Choroid plexus epithelial cell (primary cell): ENCODE measurements around the gene NIN.

Experiments
- DNase-seq: peaks from one replicate; pipeline ENCODE4 v3.0.0-alpha.2; 2010; ENCODE audit warnings: low read depth
- H3K4me3 ChIP-seq: 2 replicates; pipeline ENCODE4 v1.5.1; 2011; ENCODE audit warnings: low read depth, mild to moderate bottlenecking, control low read depth, low read length, moderate library complexity
- CTCF ChIP-seq: conservative IDR thresholded peaks from 2 replicates; pipeline ENCODE4 v1.5.1; 2011; ENCODE audit warnings: low read depth, mild to moderate bottlenecking, control low read depth, inconsistent platforms, low read length, moderate library complexity

NIN gene

GRCh38 chr14:50757702-50758101 is 73.3 kb downstream of the NIN start:
- no peak overlapping the region for H3K4me3 ChIP-seq
- no peak for TF ChIP-seq CTCF
- no peak for DNase-seq

GRCh38 chr14:50756300-50756699 is 74.7 kb downstream of the NIN start:
- no peak overlapping the region for H3K4me3 ChIP-seq
- no peak for DNase-seq
- TF ChIP-seq CTCF = no peak

- no peak for TF ChIP-seq CTCF
- DNase-seq = no peak
- no peak overlapping the region for H3K4me3 ChIP-seq
Observed at GRCh38 chr14:50750323-50750722, 80.6 kb downstream of the NIN start.

- no peak for DNase-seq
- TF ChIP-seq CTCF = no peak
- no peak overlapping the region for H3K4me3 ChIP-seq
Observed at GRCh38 chr14:50745401-50746058, 85.4 kb downstream of the NIN start.

GRCh38 chr14:50744231-50744630 is 86.7 kb downstream of the NIN start:
- no peak for DNase-seq
- H3K4me3 ChIP-seq = no peak overlapping the region
- no peak for TF ChIP-seq CTCF

GRCh38 chr14:50741567-50741966 is 89.4 kb downstream of the NIN start:
- DNase-seq = peak; percentile 68
- H3K4me3 ChIP-seq = no peak overlapping the region
- TF ChIP-seq CTCF = no peak

- H3K4me3 ChIP-seq = no peak overlapping the region
- DNase-seq = peak; percentile 35
- no peak for TF ChIP-seq CTCF
Observed at GRCh38 chr14:50740856-50741255, 90.1 kb downstream of the NIN start.
